Neural cell (in vitro differentiated cells): ENCODE data around the gene PRH2. TPM values are rescaled to one million over a fixed set of nuclear protein-coding genes. Genes with fewer than 3 reads are reported as not detected.

Source experiments
- H2AFZ ChIP-seq: fragments of 200-600, 300-800 bp; sonication (generic), shearing (Covaris generic); 2 replicates; pipeline ENCODE4 v1.6.0; 2014; ENCODE audit warnings: low read depth, mild to moderate bottlenecking, antibody characterized with exemption, low read length, moderate library complexity
- H3F3A ChIP-seq: fragments of 200-600 bp; shearing (Covaris generic); 2 replicates; pipeline ENCODE4 v1.6.1; 2016; ENCODE audit warnings: mild to moderate bottlenecking, moderate library complexity, mixed read lengths, antibody characterized with exemption, low read length; ENCODE audit not compliant: insufficient read depth, poor library complexity, severe bottlenecking
- H3K27ac ChIP-seq: fragments of 200-600, 300-800 bp; sonication (generic), shearing (Covaris generic); 2 replicates; pipeline ENCODE4 v1.5.1; 2014; ENCODE audit warnings: mild to moderate bottlenecking, low read length, moderate library complexity
- H3K27me3 ChIP-seq: fragments of 300-800, 200-600 bp; sonication (generic), shearing (Covaris generic); 2 replicates; pipeline ENCODE4 v1.6.0; 2014; ENCODE audit warnings: mild to moderate bottlenecking, low read depth, low read length, moderate library complexity; ENCODE audit not compliant: insufficient read depth
- H3K36me3 ChIP-seq: fragments of 300-800, 200-600 bp; sonication (generic), shearing (Covaris generic); 2 replicates; pipeline ENCODE4 v1.5.1; 2014; ENCODE audit warnings: mild to moderate bottlenecking, antibody characterized with exemption, low read length, moderate library complexity; ENCODE audit not compliant: insufficient read depth
- H3K4me2 ChIP-seq: fragments of 300-800, 200-600 bp; sonication (generic), shearing (Covaris generic); 2 replicates; pipeline ENCODE4 v1.6.0; 2014; ENCODE audit warnings: mild to moderate bottlenecking, low read length
- H3K4me3 ChIP-seq: fragments of 300-800, 200-600 bp; sonication (generic), shearing (Covaris generic); 2 replicates; pipeline ENCODE4 v1.5.1; 2014; ENCODE audit warnings: mild to moderate bottlenecking, low read length, moderate library complexity
- H3K79me2 ChIP-seq: fragments of 200-600 bp; shearing (Covaris generic); replicated peaks from 2 replicates; pipeline ENCODE4 v1.6.0; 2014; ENCODE audit warnings: mild to moderate bottlenecking, low read length, moderate library complexity; ENCODE audit not compliant: insufficient read depth
- H3K9ac ChIP-seq: fragments of 300-800, 200-600 bp; sonication (generic), shearing (Covaris generic); 2 replicates; pipeline ENCODE4 v1.6.1; 2016; ENCODE audit warnings: mild to moderate bottlenecking, low read length, mixed read lengths
- H3K9me2 ChIP-seq: fragments of 200-600 bp; shearing (Covaris generic); 2 replicates; pipeline ENCODE4 v1.6.1; 2016; ENCODE audit warnings: mild to moderate bottlenecking, low read length, mixed read lengths; ENCODE audit not compliant: insufficient read depth
- H3K9me3 ChIP-seq: fragments of 200-600, 300-800 bp; sonication (generic), shearing (Covaris generic); 2 replicates; pipeline ENCODE4 v1.6.1; 2016; ENCODE audit warnings: mild to moderate bottlenecking, mixed run types, low read length, moderate library complexity, mixed read lengths
- H4K20me1 ChIP-seq: fragments of 200-600 bp; shearing (Covaris generic); 2 replicates; pipeline ENCODE4 v1.6.1; 2016; ENCODE audit warnings: mild to moderate bottlenecking, mixed run types; ENCODE audit not compliant: insufficient read depth
- CTCF ChIP-seq: fragments of 450-650 bp; IDR thresholded peaks from 2 replicates; pipeline ENCODE4 v1.5.1; 2014; ENCODE audit warnings: antibody characterized with exemption, mild to moderate bottlenecking, moderate library complexity; ENCODE audit not compliant: poor library complexity, severe bottlenecking
- EP300 ChIP-seq: fragments of 450-650 bp; conservative IDR thresholded peaks from 2 replicates; pipeline ENCODE4 v1.6.1; 2014; ENCODE audit warnings: antibody characterized with exemption, mild to moderate bottlenecking, moderate library complexity; ENCODE audit not compliant: poor library complexity, severe bottlenecking
- EZH2 ChIP-seq: fragments of 200-600, 300-800 bp; shearing (Covaris generic), sonication (generic); IDR thresholded peaks from 2 replicates; pipeline ENCODE4 v1.6.1; 2014; ENCODE audit warnings: antibody characterized with exemption, low read length, borderline replicate concordance, mild to moderate bottlenecking; ENCODE audit not compliant: insufficient read depth, poor library complexity, severe bottlenecking
- MXI1 ChIP-seq: fragments of 450-650 bp; conservative IDR thresholded peaks from 2 replicates; pipeline ENCODE4 v1.6.1; 2014; ENCODE audit warnings: antibody characterized with exemption, mild to moderate bottlenecking; ENCODE audit not compliant: poor library complexity, severe bottlenecking
- POLR2AphosphoS5 ChIP-seq: IDR thresholded peaks from 2 replicates; pipeline ENCODE4 v1.6.1; 2012
- RAD21 ChIP-seq: fragments of 450-650 bp; conservative IDR thresholded peaks from 2 replicates; pipeline ENCODE4 v1.6.1; 2014; ENCODE audit warnings: antibody characterized with exemption, mild to moderate bottlenecking, moderate library complexity
- REST ChIP-seq: IDR thresholded peaks from 2 replicates; pipeline ENCODE4 v1.6.1; 2012; ENCODE audit warnings: borderline replicate concordance
- SMC3 ChIP-seq: fragments of 450-650 bp; conservative IDR thresholded peaks from 2 replicates; pipeline ENCODE4 v1.6.1; 2014; ENCODE audit warnings: antibody characterized with exemption, mild to moderate bottlenecking, moderate library complexity; ENCODE audit not compliant: poor library complexity
- TAF1 ChIP-seq: IDR thresholded peaks from 2 replicates; pipeline ENCODE4 v1.6.1; 2012; ENCODE audit warnings: low read depth
- polyA plus RNA-seq: library from polyadenylated mRNA; depleted of rRNA; stranded (reverse); fragments of >200 nt; gene quantifications from 2 replicates; pipeline ENCODE4 v1.2.3, GENCODE V29; 2014

PRH2 gene
- polyA plus RNA-seq, 1 donor from 2014 or later = not detected

GRCh38 chr12:10965476-10965875, 36.4 kb downstream of the PRH2 start:
- H3K4me2 ChIP-seq = no peak overlapping the region
- H3K9me2 ChIP-seq = no peaks in the 10 kb centered on the region
- H2AFZ ChIP-seq = no peak overlapping the region
- H3K9ac ChIP-seq = no peak overlapping the region
- H3K27ac ChIP-seq = no peak overlapping the region
- no peaks in the 10 kb centered on the region for H3F3A ChIP-seq
- no peaks in the 10 kb centered on the region for H3K9me3 ChIP-seq
- no peak for TF ChIP-seq SMC3
- no peak for TF ChIP-seq CTCF
- TF ChIP-seq TAF1 = no peak
- no peaks in the 10 kb centered on the region for H4K20me1 ChIP-seq
- H3K27me3 ChIP-seq = no peaks in the 10 kb centered on the region
- H3K4me3 ChIP-seq = no peak overlapping the region
- H3K79me2 ChIP-seq = no peaks in the 10 kb centered on the region
- H3K36me3 ChIP-seq = no peaks in the 10 kb centered on the region

GRCh38 chr12:10966314-10966713, 37.3 kb downstream of the PRH2 start:
- no peak overlapping the region for H3K4me3 ChIP-seq
- no peaks in the 10 kb centered on the region for H3K79me2 ChIP-seq
- H3K9me2 ChIP-seq = no peaks in the 10 kb centered on the region
- no peaks in the 10 kb centered on the region for H4K20me1 ChIP-seq
- H3K27me3 ChIP-seq = no peaks in the 10 kb centered on the region
- H3K27ac ChIP-seq = no peak overlapping the region
- TF ChIP-seq MXI1 (no peak), POLR2AphosphoS5 (no peak), EZH2 (no peak), TAF1 (no peak), CTCF (no peak), RAD21 (no peak), EP300 (no peak), REST (no peak), SMC3 (no peak)
- H2AFZ ChIP-seq = no peak overlapping the region
- H3F3A ChIP-seq = no peaks in the 10 kb centered on the region
- H3K9ac ChIP-seq = no peak overlapping the region
- H3K36me3 ChIP-seq = no peaks in the 10 kb centered on the region
- no peaks in the 10 kb centered on the region for H3K9me3 ChIP-seq
- no peak overlapping the region for H3K4me2 ChIP-seq
